ENCODE measurements around the gene KRT15. TPM values are rescaled to one million over a fixed set of nuclear protein-coding genes. Genes with fewer than 3 reads are reported as not detected.

Gene KRT15
- total and polyA plus RNA-seq, 10 of the 15 experiments (the other 5 are each of a cell fraction or from before 2014, with no cell fraction given): 0.06 to 0.17 TPM; not detected in 8

DNA sequence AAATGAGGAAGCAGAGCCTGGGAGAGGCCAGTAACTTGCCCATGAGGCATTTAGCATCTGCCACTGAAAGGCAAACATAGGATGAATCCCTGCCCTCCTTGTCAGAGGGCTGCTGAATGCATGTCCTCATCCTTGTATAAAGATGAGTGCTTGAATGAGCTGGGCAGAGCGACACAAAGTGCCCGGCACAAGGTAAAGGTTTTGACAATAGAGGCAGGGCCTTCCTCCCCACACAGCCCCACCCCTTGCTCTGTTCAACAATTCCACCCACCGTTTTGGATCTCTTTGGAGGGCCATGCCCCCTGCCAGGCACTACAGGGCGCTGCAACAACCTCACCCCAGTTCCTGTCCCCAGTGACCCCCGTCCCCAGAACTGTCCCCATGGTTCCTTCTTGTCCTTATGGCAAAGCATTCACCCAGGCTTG, 10.8 kb upstream of the KRT15 start:
- in situ Hi-C loops (cut with MboI) (no loop called here), intact Hi-C loops (cut with micrococcal nuclease; ENCODE audit: unreplicated experiment) (no loop called here)
- Histone ChIP-seq H3K36me3 (ENCODE audit: control insufficient read depth in 2 of 2, insufficient read depth in 2 of 2, low read length in 1 of 2) (no peaks in the 10 kb centered on the region), H3K4me3 (no peak overlapping the region), H2AFZ (ENCODE audit: control insufficient read depth, low read depth, low read length) (no peak overlapping the region), H3K27ac (ENCODE audit: control insufficient read depth, insufficient read depth) (no peak overlapping the region), H3K4me2 (ENCODE audit: control insufficient read depth, insufficient read depth) (no peak overlapping the region), H3K27me3 (replicated peaks in 1 of 2; ENCODE audit: control insufficient read depth in 2 of 2, insufficient read depth in 2 of 2, low read length in 1 of 2) (peaks cover 18 to 20% of the 10 kb centered on the region in 2 experiments), H4K20me1 (ENCODE audit: control insufficient read depth, insufficient read depth) (no peaks in the 10 kb centered on the region), H3K9me3 (replicated peaks; ENCODE audit: control insufficient read depth, insufficient read depth, low read length) (no peaks in the 10 kb centered on the region; the same call in 2 of the 3 replicates), H3K4me1 (ENCODE audit: control insufficient read depth, insufficient read depth, low read length) (no peaks in the 10 kb centered on the region), H3K9ac (ENCODE audit: control insufficient read depth, insufficient read depth, low read length) (no peak overlapping the region), H3K79me2 (ENCODE audit: control insufficient read depth, insufficient read depth, low read length) (no peaks in the 10 kb centered on the region)
- 18% methylated on average over 5 of the region's 5 CpGs for WGBS (ENCODE audit: insufficient coverage, insufficient replicate concordance, low lambda C conversion rate, missing lambda C conversion rate)
- no peak for FAIRE-seq
- DNase-seq (ENCODE audit: low read depth, low spot score): no peak
- ChIA-PET RAD21 (ENCODE audit: unreplicated experiment) (no interaction called here), SMC1A (ENCODE audit: uncharacterized antibody, unreplicated experiment) (no interaction called here), POLR2A (no interaction called here), CTCF (no interaction called here)
- no TSS peak for BruUV-seq (replicated peaks)
- TF ChIP-seq NR2F1 (conservative IDR thresholded peaks at IDR 0.05) (no peak), YBX1 (IDR thresholded peaks at IDR 0.05) (no peak), RAD21 (IDR thresholded peaks at IDR 0.05; ENCODE audit: insufficient read depth, low read depth, low read length) (no peak), SMAD5 (IDR thresholded peaks at IDR 0.05; ENCODE audit: low read depth) (no peak), ZNF24 (IDR thresholded peaks at IDR 0.05) (no peak), FOXK2 (IDR thresholded peaks at IDR 0.05) (no peak), CBX3 (IDR thresholded peaks at IDR 0.05; ENCODE audit: borderline replicate concordance, low read depth) (no peak), NFIC (IDR thresholded peaks at IDR 0.05; ENCODE audit: low read depth, low read length) (no peak), RCOR1 (conservative IDR thresholded peaks at IDR 0.05; ENCODE audit: low read depth, low read length) (no peak), ZSCAN29 (IDR thresholded peaks at IDR 0.05) (no peak), RB1 (IDR thresholded peaks at IDR 0.05; ENCODE audit: borderline replicate concordance) (no peak), POLR2A (IDR thresholded peaks at IDR 0.05; ENCODE audit: low read depth, low read length) (no peak)
- TF ChIP-seq, protein P1, sequence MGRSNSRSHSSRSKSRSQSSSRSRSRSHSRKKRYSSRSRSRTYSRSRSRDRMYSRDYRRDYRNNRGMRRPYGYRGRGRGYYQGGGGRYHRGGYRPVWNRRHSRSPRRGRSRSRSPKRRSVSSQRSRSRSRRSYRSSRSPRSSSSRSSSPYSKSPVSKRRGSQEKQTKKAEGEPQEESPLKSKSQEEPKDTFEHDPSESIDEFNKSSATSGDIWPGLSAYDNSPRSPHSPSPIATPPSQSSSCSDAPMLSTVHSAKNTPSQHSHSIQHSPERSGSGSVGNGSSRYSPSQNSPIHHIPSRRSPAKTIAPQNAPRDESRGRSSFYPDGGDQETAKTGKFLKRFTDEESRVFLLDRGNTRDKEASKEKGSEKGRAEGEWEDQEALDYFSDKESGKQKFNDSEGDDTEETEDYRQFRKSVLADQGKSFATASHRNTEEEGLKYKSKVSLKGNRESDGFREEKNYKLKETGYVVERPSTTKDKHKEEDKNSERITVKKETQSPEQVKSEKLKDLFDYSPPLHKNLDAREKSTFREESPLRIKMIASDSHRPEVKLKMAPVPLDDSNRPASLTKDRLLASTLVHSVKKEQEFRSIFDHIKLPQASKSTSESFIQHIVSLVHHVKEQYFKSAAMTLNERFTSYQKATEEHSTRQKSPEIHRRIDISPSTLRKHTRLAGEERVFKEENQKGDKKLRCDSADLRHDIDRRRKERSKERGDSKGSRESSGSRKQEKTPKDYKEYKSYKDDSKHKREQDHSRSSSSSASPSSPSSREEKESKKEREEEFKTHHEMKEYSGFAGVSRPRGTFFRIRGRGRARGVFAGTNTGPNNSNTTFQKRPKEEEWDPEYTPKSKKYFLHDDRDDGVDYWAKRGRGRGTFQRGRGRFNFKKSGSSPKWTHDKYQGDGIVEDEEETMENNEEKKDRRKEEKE (IDR thresholded peaks at IDR 0.05): no peak
- no peak for ATAC-seq

Data from GM12878 (cell line).